ENCODE measurements around the gene OR4D1. TPM values are rescaled to one million over a fixed set of nuclear protein-coding genes. Genes with fewer than 3 reads are reported as not detected.

OR4D1 gene
- total and polyA plus RNA-seq, 2 of the 8 experiments (the other 6 are each of a cell fraction or from before 2014, with no cell fraction given), result 0.32 to 0.39 TPM

DNA sequence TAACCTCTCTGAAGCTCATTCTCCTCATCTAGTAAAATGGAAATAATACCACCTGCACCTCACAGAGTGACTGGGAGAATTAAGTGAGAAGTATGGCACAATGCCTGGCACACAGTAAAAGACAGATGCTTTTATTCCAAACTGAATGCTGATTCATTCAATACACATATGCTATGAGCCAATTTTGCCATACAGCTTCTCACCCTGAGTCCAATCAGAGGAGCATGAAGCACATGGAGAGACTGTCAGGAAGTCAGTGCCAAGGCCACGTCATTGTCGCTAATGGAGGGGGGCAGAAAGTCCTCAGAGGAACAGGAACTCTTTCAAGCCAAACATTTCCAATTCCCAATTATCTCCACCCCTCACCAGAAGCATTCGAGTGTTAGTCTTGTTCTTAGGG, 59.3 kb downstream of the OR4D1 start:
- Histone ChIP-seq H2BK20ac (ENCODE audit: low read length) (no peak overlapping the region), H3K23me2 (ENCODE audit: low read depth, low read length) (no peaks in the 10 kb centered on the region), H3K4me2 (ENCODE audit: insufficient read depth in 1 of 2, low read depth in 2 of 2, low read length in 2 of 2) (no peak overlapping the region), H3K27ac (ENCODE audit: low read depth, low read length) (no peak overlapping the region), H2AK5ac (ENCODE audit: low read depth, low read length) (no peak overlapping the region), H3K27me3 (replicated peaks in 1 of 4; ENCODE audit: control insufficient read depth in 3 of 4, extremely low read depth in 1 of 4, insufficient read depth in 3 of 4, low read length in 3 of 4) (no peaks in the 10 kb centered on the region), H4K5ac (ENCODE audit: insufficient read length, low read depth, low read length) (no peak overlapping the region), H3K4ac (replicated peaks; ENCODE audit: insufficient read length, low read depth, low read length) (no peak overlapping the region), H3K79me1 (ENCODE audit: low read depth, low read length) (no peaks in the 10 kb centered on the region), H3K79me2 (ENCODE audit: control insufficient read depth in 1 of 2, insufficient read depth in 2 of 2, low read length in 2 of 2) (no peaks in the 10 kb centered on the region), H2BK15ac (ENCODE audit: low read length) (no peak overlapping the region), H2BK5ac (ENCODE audit: low read depth, low read length) (no peak overlapping the region), H3K23ac (ENCODE audit: insufficient read length) (no peak overlapping the region), H3K36me3 (ENCODE audit: control insufficient read depth in 2 of 4, insufficient read depth in 4 of 4, low read length in 3 of 4) (peaks cover 0 to 13% (median 4%) of the 10 kb centered on the region in 4 experiments; a peak in 5 of 8 replicates), H3K4me1 (replicated peaks in 1 of 4; ENCODE audit: control insufficient read depth in 3 of 4, insufficient read depth in 4 of 4, low read length in 3 of 4) (no peaks in the 10 kb centered on the region), H4K91ac (replicated peaks; ENCODE audit: insufficient read length, low read length) (no peak overlapping the region), H3K14ac (ENCODE audit: insufficient read length) (no peak overlapping the region), H4K20me1 (replicated peaks in 1 of 2; ENCODE audit: control insufficient read depth in 1 of 2, insufficient read depth in 2 of 2, low read length in 2 of 2) (no peaks in the 10 kb centered on the region), H3K9me3 (ENCODE audit: insufficient read depth in 2 of 2, low read depth in 1 of 2, low read length in 1 of 2) (no peaks in the 10 kb centered on the region), H3K4me3 (ENCODE audit: extremely low read depth in 1 of 4, insufficient read depth in 2 of 4, low read depth in 3 of 4, low read length in 4 of 4) (no peak overlapping the region), H3K18ac (ENCODE audit: extremely low read depth, low read length) (no peak overlapping the region), H2BK12ac (ENCODE audit: low read depth, low read length) (no peak overlapping the region), H3K9ac (replicated peaks in 1 of 4; ENCODE audit: extremely low read depth in 1 of 4, low read depth in 3 of 4, low read length in 3 of 4) (no peak overlapping the region), H2BK120ac (replicated peaks; ENCODE audit: low read depth, low read length) (no peak overlapping the region), H4K8ac (ENCODE audit: extremely low read depth, insufficient read depth, low read length) (no peak overlapping the region), H3K56ac (replicated peaks; ENCODE audit: insufficient read length, low read depth, low read length) (no peak overlapping the region), H2AFZ (ENCODE audit: low read length) (no peak overlapping the region)
- CTCF ChIA-PET (ENCODE audit: partially characterized antibody), result interaction anchor here (1.0 to 1.5 kb wide), 5 partner anchors 8 to 140 kb away, joined by 3 to 5 read pairs (median 4); no protein-coding TSS in a partner anchor
- no peak for TF ChIP-seq BRCA1 (IDR thresholded peaks at IDR 0.05; ENCODE audit: low read depth, low read length)
- TF ChIP-seq BACH1 (IDR thresholded peaks at IDR 0.05; ENCODE audit: low read length), result no peak
- no peak for TF ChIP-seq KDM4A (IDR thresholded peaks at IDR 0.05; ENCODE audit: low read depth, low read length, severe bottlenecking)
- TF ChIP-seq SP4 (IDR thresholded peaks at IDR 0.05; ENCODE audit: low read length), result no peak
- no peak for TF ChIP-seq POLR2AphosphoS5 (IDR thresholded peaks at IDR 0.05; ENCODE audit: low read depth, low read length)
- POLR2A ChIA-PET (ENCODE audit: partially characterized antibody), result interaction anchor here (1.0 kb wide), 1 partner anchor 9 kb away, joined by 4 read pairs; no protein-coding TSS in a partner anchor
- FAIRE-seq (no peak), DNase-seq (ENCODE audit: low read depth in 1 of 2, low spot score in 2 of 2) (no peak)
- WGBS, 2 experiments (ENCODE audit: extremely low coverage in 1 of 2, insufficient coverage in 1 of 2, insufficient read length in 1 of 2, insufficient replicate concordance in 2 of 2, low coverage in 1 of 2, low lambda C conversion rate in 2 of 2, missing lambda C conversion rate in 1 of 2), result 96% methylated on average over 3 of the region's 3 CpGs; no CpG with 5 or more reads in 1 of the 2 experiments

Data from H1 (cell line).